GM23248 (cell line): ENCODE results near the gene CCDC124. TPM values are rescaled to one million over a fixed set of nuclear protein-coding genes. Genes with fewer than 3 reads are reported as not detected.
A peak's percentile ranks its signal among the peaks of the same experiment; 100 is the strongest.

ENCODE experiments used
- DNase-seq: peaks from one replicate; pipeline ENCODE4 v3.0.0-alpha.2; 2015
- H2AFZ ChIP-seq: fragments of 200-600 bp; sonication (generic); 2 replicates; pipeline ENCODE4 v1.6.1; 2016; ENCODE audit warnings: antibody characterized with exemption
- H3F3A ChIP-seq: fragments of 200-600 bp; sonication (generic); 2 replicates; pipeline ENCODE4 v1.6.1; 2016; ENCODE audit warnings: mild to moderate bottlenecking, antibody characterized with exemption, mixed run types; ENCODE audit not compliant: insufficient read depth
- H3K27ac ChIP-seq: fragments of 200-600 bp; sonication (generic); 2 replicates; pipeline ENCODE4 v1.5.1; 2016; ENCODE audit warnings: mild to moderate bottlenecking
- H3K27me3 ChIP-seq: fragments of 200-600 bp; sonication (generic); replicated peaks from 2 replicates; pipeline ENCODE4 v1.6.1; 2016; ENCODE audit warnings: mild to moderate bottlenecking; ENCODE audit not compliant: insufficient read depth
- H3K36me3 ChIP-seq: fragments of 200-600 bp; sonication (generic); 2 replicates; pipeline ENCODE4 v1.6.1; 2016; ENCODE audit warnings: low read depth, mild to moderate bottlenecking
- H3K4me1 ChIP-seq: fragments of 200-600 bp; sonication (generic); 2 replicates; pipeline ENCODE4 v1.6.1; 2016; ENCODE audit warnings: mild to moderate bottlenecking; ENCODE audit not compliant: insufficient read depth
- H3K4me2 ChIP-seq: fragments of 200-600 bp; sonication (generic); one replicate; pipeline ENCODE4 v1.6.1; 2016; ENCODE audit warnings: mild to moderate bottlenecking; ENCODE audit not compliant: unreplicated experiment
- H3K4me3 ChIP-seq: fragments of 200-600 bp; sonication (generic); 2 replicates; pipeline ENCODE4 v1.5.1; 2016; ENCODE audit warnings: mild to moderate bottlenecking
- H3K79me2 ChIP-seq: fragments of 200-600 bp; sonication (generic); 2 replicates; pipeline ENCODE4 v1.6.1; 2016; ENCODE audit warnings: mild to moderate bottlenecking; ENCODE audit not compliant: insufficient read depth
- H3K9ac ChIP-seq: fragments of 200-600 bp; sonication (generic); 2 replicates; pipeline ENCODE4 v1.6.1; 2016; ENCODE audit warnings: mild to moderate bottlenecking
- H3K9me2 ChIP-seq: fragments of 200-600 bp; sonication (generic); 2 replicates; pipeline ENCODE4 v1.6.1; 2016; ENCODE audit warnings: mixed run types, mild to moderate bottlenecking, moderate library complexity; ENCODE audit not compliant: insufficient read depth
- H3K9me3 ChIP-seq: fragments of 200-600 bp; sonication (generic); one replicate; pipeline ENCODE4 v1.6.1; 2017; ENCODE audit warnings: low read depth
- H4K20me1 ChIP-seq: fragments of 200-600 bp; sonication (generic); 2 replicates; pipeline ENCODE4 v1.6.0; 2016; ENCODE audit not compliant: insufficient read depth
- EZH2 ChIP-seq: fragments of 200-600 bp; sonication (generic); IDR thresholded peaks from 2 replicates; pipeline ENCODE4 v1.6.1; 2018; ENCODE audit warnings: antibody characterized with exemption, mild to moderate bottlenecking; ENCODE audit not compliant: insufficient read depth, poor library complexity, severe bottlenecking
- EZH2phosphoT487 ChIP-seq: fragments of 200-600 bp; sonication (generic); IDR thresholded peaks from 2 replicates; pipeline ENCODE4 v1.6.1; 2018; ENCODE audit warnings: antibody characterized with exemption, moderate library complexity, mild to moderate bottlenecking, low read depth; ENCODE audit not compliant: insufficient read depth
- WGBS, 2 experiments: methylation state at CpG; one replicate each; pipeline ENCODE4 v1.1.6; 2015 to 2017; ENCODE audit warnings: low lambda C conversion rate in 2 of 2, low coverage in 1 of 2; ENCODE audit errors: missing lambda C conversion rate in 2 of 2; 5-methylcytosine and 5-hydroxymethylcytosine counted together
- in situ Hi-C: fragments of 300-500 bp; cut with MboI; formaldehyde crosslinking; loops from 2 replicates; pipeline ENCODE4 v1.15.0; 2020
- polyA plus RNA-seq: library from polyadenylated mRNA; unstranded; fragments of >200 nt; fragmentation: Nextera tagmentation; extraction: Ambion mirVana; gene quantifications from 2 replicates; pipeline ENCODE4 v1.2.1, GENCODE V29; 2016
- total RNA-seq: library from RNA; depleted of rRNA; stranded (reverse); fragments of >200 nt; shearing (Covaris generic); gene quantifications from 2 replicates; pipeline ENCODE4 v1.2.3, GENCODE V29; 2014

The CCDC124 gene
- total and polyA plus RNA-seq, 2 experiments from 2014 or later = 29.6 to 125 TPM

- in situ Hi-C loops = no loop called here
- Histone ChIP-seq H3K4me1 (no peaks in the 10 kb centered on the region), H3K9me3 (no peaks in the 10 kb centered on the region), H3K79me2 (no peaks in the 10 kb centered on the region), H3K27me3 (peaks cover 56% of the 10 kb centered on the region), H4K20me1 (no peaks in the 10 kb centered on the region), H3K36me3 (no peaks in the 10 kb centered on the region), H3K9ac (no peak overlapping the region), H3K4me3 (no peak overlapping the region), H3F3A (no peaks in the 10 kb centered on the region), H3K4me2 (no peak overlapping the region), H2AFZ (no peak overlapping the region), H3K9me2 (no peaks in the 10 kb centered on the region), H3K27ac (no peak overlapping the region)
- TF ChIP-seq EZH2 = peak; percentile 89
- TF ChIP-seq EZH2phosphoT487 = no peak; the same call in 1 of the 2 replicates
- WGBS, 2 experiments = 2 to 3% methylated on average over 33 of the region's 33 CpGs
- DNase-seq = no peak
Measured at GRCh38 chr19:17951157-17951989, 18.6 kb downstream of the CCDC124 start.

- no peak for TF ChIP-seq EZH2phosphoT487
- no peak for TF ChIP-seq EZH2
- Histone ChIP-seq H3K79me2 (no peaks in the 10 kb centered on the region), H3K4me3 (no peak overlapping the region), H3K9ac (no peak overlapping the region), H3K9me3 (no peaks in the 10 kb centered on the region), H3K4me1 (no peaks in the 10 kb centered on the region), H3K36me3 (no peaks in the 10 kb centered on the region), H3K9me2 (no peaks in the 10 kb centered on the region), H2AFZ (no peak overlapping the region), H3K27ac (no peak overlapping the region), H3K4me2 (no peak overlapping the region), H4K20me1 (no peaks in the 10 kb centered on the region), H3F3A (no peaks in the 10 kb centered on the region), H3K27me3 (peaks cover 56% of the 10 kb centered on the region)
- in situ Hi-C loops = no loop called here
- DNase-seq = no peak
- WGBS, 2 experiments = 4 to 6% methylated on average over 28 to 36 of the region's 68 CpGs
Measured at GRCh38 chr19:17951990-17952976, 19.5 kb downstream of the CCDC124 start.

GRCh38 chr19:17953316-17953801, 20.5 kb downstream of the CCDC124 start:
- peaks cover 56% of the 10 kb centered on the region for H3K27me3 ChIP-seq

GRCh38 chr19:17953869-17954268, 21.1 kb downstream of the CCDC124 start:
- Histone ChIP-seq H3K9me2 (no peaks in the 10 kb centered on the region), H3K4me2 (no peak overlapping the region), H3K9ac (no peak overlapping the region), H3K27me3 (peaks cover 53% of the 10 kb centered on the region), H3K4me3 (no peak overlapping the region), H3K9me3 (no peaks in the 10 kb centered on the region), H2AFZ (no peak overlapping the region), H4K20me1 (no peaks in the 10 kb centered on the region), H3K27ac (no peak overlapping the region), H3F3A (no peaks in the 10 kb centered on the region), H3K79me2 (no peaks in the 10 kb centered on the region), H3K4me1 (no peaks in the 10 kb centered on the region), H3K36me3 (no peaks in the 10 kb centered on the region)
- in situ Hi-C loops = no loop called here
- WGBS, 2 experiments = 91 to 92% methylated on average over 4 of the region's 4 CpGs
- DNase-seq = no peak
- TF ChIP-seq EZH2 (no peak), EZH2phosphoT487 (no peak)

More at GRCh38 chr19:17953316-17953801, 20.5 kb downstream of the CCDC124 start:
- TF ChIP-seq EZH2 (no peak), EZH2phosphoT487 (no peak)
- no peak overlapping the region for H3K4me2 ChIP-seq
- no peak overlapping the region for H2AFZ ChIP-seq
- H3F3A ChIP-seq = no peaks in the 10 kb centered on the region
- H3K9ac ChIP-seq = no peak overlapping the region
- H3K9me2 ChIP-seq = no peaks in the 10 kb centered on the region
- no peaks in the 10 kb centered on the region for H4K20me1 ChIP-seq
- H3K79me2 ChIP-seq = no peaks in the 10 kb centered on the region
- WGBS, 2 experiments = 53 to 54% methylated on average over 7 of the region's 7 CpGs
- no peaks in the 10 kb centered on the region for H3K36me3 ChIP-seq
- H3K27ac ChIP-seq = no peak overlapping the region
- in situ Hi-C loops = no loop called here
- no peak for DNase-seq
- H3K4me1 ChIP-seq = no peaks in the 10 kb centered on the region
- no peaks in the 10 kb centered on the region for H3K9me3 ChIP-seq
- H3K4me3 ChIP-seq = no peak overlapping the region
